Measurements from ENCODE around the gene ID3.

Gene ID3

GRCh38 chr1:23558140-23558871 is 995 bp downstream of the ID3 start:
- TF ChIP-seq, protein P1, sequence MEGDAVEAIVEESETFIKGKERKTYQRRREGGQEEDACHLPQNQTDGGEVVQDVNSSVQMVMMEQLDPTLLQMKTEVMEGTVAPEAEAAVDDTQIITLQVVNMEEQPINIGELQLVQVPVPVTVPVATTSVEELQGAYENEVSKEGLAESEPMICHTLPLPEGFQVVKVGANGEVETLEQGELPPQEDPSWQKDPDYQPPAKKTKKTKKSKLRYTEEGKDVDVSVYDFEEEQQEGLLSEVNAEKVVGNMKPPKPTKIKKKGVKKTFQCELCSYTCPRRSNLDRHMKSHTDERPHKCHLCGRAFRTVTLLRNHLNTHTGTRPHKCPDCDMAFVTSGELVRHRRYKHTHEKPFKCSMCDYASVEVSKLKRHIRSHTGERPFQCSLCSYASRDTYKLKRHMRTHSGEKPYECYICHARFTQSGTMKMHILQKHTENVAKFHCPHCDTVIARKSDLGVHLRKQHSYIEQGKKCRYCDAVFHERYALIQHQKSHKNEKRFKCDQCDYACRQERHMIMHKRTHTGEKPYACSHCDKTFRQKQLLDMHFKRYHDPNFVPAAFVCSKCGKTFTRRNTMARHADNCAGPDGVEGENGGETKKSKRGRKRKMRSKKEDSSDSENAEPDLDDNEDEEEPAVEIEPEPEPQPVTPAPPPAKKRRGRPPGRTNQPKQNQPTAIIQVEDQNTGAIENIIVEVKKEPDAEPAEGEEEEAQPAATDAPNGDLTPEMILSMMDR (IDR thresholded peaks at IDR 0.05; ENCODE audit: insufficient read depth, low read length), result no peak
- TF ChIP-seq GABPA (IDR thresholded peaks at IDR 0.05; ENCODE audit: low read depth) (no peak), SPI1 (IDR thresholded peaks at IDR 0.05; ENCODE audit: borderline replicate concordance, low read depth) (no peak), POLR2AphosphoS5 (IDR thresholded peaks at IDR 0.05; ENCODE audit: low read depth) (no peak)
- TF ChIP-seq, protein P2, sequence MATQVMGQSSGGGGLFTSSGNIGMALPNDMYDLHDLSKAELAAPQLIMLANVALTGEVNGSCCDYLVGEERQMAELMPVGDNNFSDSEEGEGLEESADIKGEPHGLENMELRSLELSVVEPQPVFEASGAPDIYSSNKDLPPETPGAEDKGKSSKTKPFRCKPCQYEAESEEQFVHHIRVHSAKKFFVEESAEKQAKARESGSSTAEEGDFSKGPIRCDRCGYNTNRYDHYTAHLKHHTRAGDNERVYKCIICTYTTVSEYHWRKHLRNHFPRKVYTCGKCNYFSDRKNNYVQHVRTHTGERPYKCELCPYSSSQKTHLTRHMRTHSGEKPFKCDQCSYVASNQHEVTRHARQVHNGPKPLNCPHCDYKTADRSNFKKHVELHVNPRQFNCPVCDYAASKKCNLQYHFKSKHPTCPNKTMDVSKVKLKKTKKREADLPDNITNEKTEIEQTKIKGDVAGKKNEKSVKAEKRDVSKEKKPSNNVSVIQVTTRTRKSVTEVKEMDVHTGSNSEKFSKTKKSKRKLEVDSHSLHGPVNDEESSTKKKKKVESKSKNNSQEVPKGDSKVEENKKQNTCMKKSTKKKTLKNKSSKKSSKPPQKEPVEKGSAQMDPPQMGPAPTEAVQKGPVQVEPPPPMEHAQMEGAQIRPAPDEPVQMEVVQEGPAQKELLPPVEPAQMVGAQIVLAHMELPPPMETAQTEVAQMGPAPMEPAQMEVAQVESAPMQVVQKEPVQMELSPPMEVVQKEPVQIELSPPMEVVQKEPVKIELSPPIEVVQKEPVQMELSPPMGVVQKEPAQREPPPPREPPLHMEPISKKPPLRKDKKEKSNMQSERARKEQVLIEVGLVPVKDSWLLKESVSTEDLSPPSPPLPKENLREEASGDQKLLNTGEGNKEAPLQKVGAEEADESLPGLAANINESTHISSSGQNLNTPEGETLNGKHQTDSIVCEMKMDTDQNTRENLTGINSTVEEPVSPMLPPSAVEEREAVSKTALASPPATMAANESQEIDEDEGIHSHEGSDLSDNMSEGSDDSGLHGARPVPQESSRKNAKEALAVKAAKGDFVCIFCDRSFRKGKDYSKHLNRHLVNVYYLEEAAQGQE (IDR thresholded peaks at IDR 0.05; ENCODE audit: insufficient replicate concordance, low read depth), result no peak
- Histone ChIP-seq H3K4me3 (replicated peaks; ENCODE audit: insufficient read depth, low read length) (peak overlapping the region; percentile 33), H3K27me3 (ENCODE audit: insufficient read depth, poor library complexity, severe bottlenecking) (peaks cover 73% of the 10 kb centered on the region), H3K27ac (replicated peaks) (no peak overlapping the region)
- DNase-seq (ENCODE audit: low read depth in 1 of 2, low spot score in 1 of 2), result no peak

- H3K4me3 ChIP-seq (replicated peaks; ENCODE audit: insufficient read depth, low read length), result no peak overlapping the region
- TF ChIP-seq SPI1 (IDR thresholded peaks at IDR 0.05; ENCODE audit: borderline replicate concordance, low read depth) (no peak), GABPA (IDR thresholded peaks at IDR 0.05; ENCODE audit: low read depth) (no peak), POLR2AphosphoS5 (IDR thresholded peaks at IDR 0.05; ENCODE audit: low read depth) (no peak)
- TF ChIP-seq, protein P1 (IDR thresholded peaks at IDR 0.05; ENCODE audit: insufficient read depth, low read length), result no peak
- TF ChIP-seq, protein P2 (IDR thresholded peaks at IDR 0.05; ENCODE audit: insufficient replicate concordance, low read depth), result no peak
- no peak overlapping the region for H3K27ac ChIP-seq (replicated peaks)
- DNase-seq (ENCODE audit: low read depth in 1 of 2, low spot score in 1 of 2), result no peak
- H3K27me3 ChIP-seq (ENCODE audit: insufficient read depth, poor library complexity, severe bottlenecking), result peaks cover 73% of the 10 kb centered on the region
Observed at GRCh38 chr1:23557471-23558124, 1.7 kb downstream of the ID3 start.

DNA sequence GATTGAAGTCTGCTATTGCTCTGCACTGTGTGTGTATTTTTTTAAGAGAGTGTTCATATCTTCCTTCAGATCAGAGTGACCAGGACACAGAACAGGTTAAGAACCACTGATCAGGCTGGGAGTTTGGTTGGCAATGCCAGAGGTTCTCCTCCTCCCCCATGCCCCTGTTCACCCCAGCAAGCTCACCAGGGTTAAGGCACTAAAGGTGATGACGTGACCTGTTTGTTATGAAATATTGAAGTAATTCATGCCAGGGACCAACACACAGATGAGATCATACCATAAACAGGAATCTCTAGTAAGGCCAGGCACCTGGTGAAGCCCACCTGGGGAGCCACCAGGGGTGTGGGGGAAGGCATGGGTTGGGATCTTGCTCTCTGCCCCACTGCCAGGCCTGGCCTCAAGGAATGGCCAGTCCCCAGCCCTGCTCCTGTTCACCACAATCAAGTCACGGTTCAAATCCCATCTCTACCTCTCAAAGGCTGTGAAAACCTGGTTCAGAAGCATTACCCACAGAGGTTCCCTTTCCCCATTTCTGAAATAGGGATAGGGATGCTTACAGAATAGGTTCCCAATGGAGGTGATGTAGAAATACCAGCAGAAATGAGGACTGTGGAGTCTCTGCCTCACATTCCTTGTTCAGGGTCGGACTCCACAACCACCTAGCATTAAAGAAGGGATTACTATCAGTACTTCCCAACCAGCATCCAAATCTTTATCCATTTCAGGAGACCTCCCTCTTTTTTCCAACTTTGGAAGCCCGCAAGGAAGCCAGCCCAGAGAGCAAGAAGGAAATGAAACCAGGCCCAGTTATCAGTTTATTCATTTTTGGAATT is 2.4 kb downstream of the ID3 start:
- DNase-seq (ENCODE audit: low read depth in 1 of 2, low spot score in 1 of 2), result no peak
- TF ChIP-seq, protein P2 (IDR thresholded peaks at IDR 0.05; ENCODE audit: insufficient replicate concordance, low read depth), result no peak
- TF ChIP-seq POLR2AphosphoS5 (IDR thresholded peaks at IDR 0.05; ENCODE audit: low read depth) (no peak), SPI1 (IDR thresholded peaks at IDR 0.05; ENCODE audit: borderline replicate concordance, low read depth) (no peak), GABPA (IDR thresholded peaks at IDR 0.05; ENCODE audit: low read depth) (no peak)
- TF ChIP-seq, protein P1 (IDR thresholded peaks at IDR 0.05; ENCODE audit: insufficient read depth, low read length), result no peak
- Histone ChIP-seq H3K4me3 (replicated peaks; ENCODE audit: insufficient read depth, low read length) (no peak overlapping the region), H3K27ac (replicated peaks) (no peak overlapping the region), H3K27me3 (ENCODE audit: insufficient read depth, poor library complexity, severe bottlenecking) (peaks cover 72% of the 10 kb centered on the region)
